Fibroblast of lung (primary cell): ENCODE measurements around the gene MACROD1.

Source experiments
- CTCF ChIP-seq, 2 donors: IDR thresholded peaks in 1 of 2; conservative IDR thresholded peaks in 1 of 2; 1 replicate in 1 of 2; 2 replicates in 1 of 2; pipeline ENCODE4 v1.5.1; 2011 to 2012; ENCODE audit warnings: low read length in 2 of 2, control low read depth in 1 of 2, inconsistent platforms in 1 of 2, low read depth in 1 of 2, mild to moderate bottlenecking in 1 of 2
- EZH2 ChIP-seq: IDR thresholded peaks from 2 replicates; pipeline ENCODE4 v1.5.1; 2012; ENCODE audit warnings: low read length, control low read depth, mild to moderate bottlenecking; ENCODE audit errors: missing control alignments

DNA sequence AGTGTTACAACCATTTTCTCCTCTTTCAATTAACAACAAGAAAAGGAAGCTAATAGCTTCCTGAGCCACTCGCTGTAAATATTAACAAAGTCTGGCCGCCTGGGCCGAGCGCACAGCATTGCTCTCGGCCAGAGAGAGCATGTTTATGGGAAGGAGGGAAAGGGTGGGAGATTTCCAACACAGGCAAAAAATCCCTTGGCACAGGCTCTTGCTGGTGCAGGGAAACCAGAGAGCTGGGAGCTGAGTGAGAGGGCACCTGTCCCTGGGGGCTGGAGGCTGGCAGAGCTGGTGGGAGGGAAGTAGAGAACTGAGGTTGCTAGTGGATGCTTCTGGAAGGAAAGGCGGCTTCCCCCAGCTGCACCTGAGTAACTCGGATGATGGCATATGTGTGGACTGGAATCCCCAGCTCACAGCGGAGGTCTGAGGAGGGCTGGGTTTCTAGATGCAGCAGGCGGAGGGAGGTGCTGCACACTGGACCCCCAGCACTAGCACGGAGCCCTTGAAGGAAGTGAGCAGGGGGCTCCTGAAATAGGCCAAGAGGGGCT, 70.6 kb downstream of the MACROD1 start:
- no peak for TF ChIP-seq EZH2
- no peak for TF ChIP-seq CTCF (conservative IDR thresholded peaks at IDR 0.05 in 1 of 2, IDR thresholded peaks at IDR 0.05 in 1 of 2; ENCODE audit: low read depth in 1 of 2, low read length in 2 of 2)
